Inflammatory macrophage treated with lipopolysaccharide for 1 hour (primary cell): ENCODE data around the gene KCTD21.

Source experiments
- DNase-seq, 2 donors: peaks; one replicate each; pipeline ENCODE4 v3.0.0-alpha.2; 2020 to 2022

The KCTD21 gene

GRCh38 chr11:78138694-78139421, 49.6 kb downstream of the KCTD21 start:
- DNase-seq, result peak; percentile 29 to 34

- DNase-seq, result no peak
Observed at GRCh38 chr11:78138291-78138690, 50.1 kb downstream of the KCTD21 start.

- no peak for DNase-seq
Observed at GRCh38 chr11:78132475-78132874, 56.0 kb downstream of the KCTD21 start.

- no peak for DNase-seq
Observed at GRCh38 chr11:78131956-78132355, 56.5 kb downstream of the KCTD21 start.

- DNase-seq, result no peak
Observed at GRCh38 chr11:78127403-78127802, 61.0 kb downstream of the KCTD21 start.
